ENCODE data around the gene CBX5. TPM values are rescaled to one million over a fixed set of nuclear protein-coding genes. Genes with fewer than 3 reads are reported as not detected.

CBX5 gene
- total RNA-seq, 1 donor from 2014 or later: 173 TPM

- H3K27me3 Mint-ChIP-seq (ENCODE audit: unreplicated experiment): peaks cover 27% of the 10 kb centered on the region
- H3K4me3 Mint-ChIP-seq (ENCODE audit: unreplicated experiment): no peak overlapping the region
- no peak overlapping the region for H3K27ac Mint-ChIP-seq (ENCODE audit: unreplicated experiment)
- no peak for TF ChIP-seq CTCF (IDR thresholded peaks at IDR 0.05; ENCODE audit: unreplicated experiment)
- H3K4me1 Mint-ChIP-seq (ENCODE audit: unreplicated experiment): peaks cover 20% of the 10 kb centered on the region
- H3K9me3 Mint-ChIP-seq (ENCODE audit: unreplicated experiment): no peaks in the 10 kb centered on the region
- DNase-seq (ENCODE audit: low spot score): no peak
- H3K36me3 Mint-ChIP-seq (ENCODE audit: low read depth, unreplicated experiment): peaks cover 3% of the 10 kb centered on the region
These were observed 68.0 kb downstream of the CBX5 start for GRCh38 chr12:54211920-54212319.

- Mint-ChIP-seq H3K4me1 (ENCODE audit: unreplicated experiment) (peaks cover 16% of the 10 kb centered on the region), H3K27me3 (ENCODE audit: unreplicated experiment) (peaks cover 26% of the 10 kb centered on the region)
These were observed 69.5 kb downstream of the CBX5 start for GRCh38 chr12:54210400-54210790.

GRCh38 chr12:54208591-54208990, 71.3 kb downstream of the CBX5 start:
- H3K4me3 Mint-ChIP-seq (ENCODE audit: unreplicated experiment): no peak overlapping the region
- H3K27me3 Mint-ChIP-seq (ENCODE audit: unreplicated experiment): peaks cover 24% of the 10 kb centered on the region
- H3K9me3 Mint-ChIP-seq (ENCODE audit: unreplicated experiment): no peaks in the 10 kb centered on the region
- no peak for TF ChIP-seq CTCF (IDR thresholded peaks at IDR 0.05; ENCODE audit: unreplicated experiment)
- DNase-seq (ENCODE audit: low spot score): no peak
- H3K4me1 Mint-ChIP-seq (ENCODE audit: unreplicated experiment): peaks cover 16% of the 10 kb centered on the region
- H3K36me3 Mint-ChIP-seq (ENCODE audit: low read depth, unreplicated experiment): peaks cover 3% of the 10 kb centered on the region
- H3K27ac Mint-ChIP-seq (ENCODE audit: unreplicated experiment): peak overlapping the region; percentile 28

More at GRCh38 chr12:54210400-54210790, 69.5 kb downstream of the CBX5 start:
- H3K4me3 Mint-ChIP-seq (ENCODE audit: unreplicated experiment): no peak overlapping the region
- no peak overlapping the region for H3K27ac Mint-ChIP-seq (ENCODE audit: unreplicated experiment)
- TF ChIP-seq CTCF (IDR thresholded peaks at IDR 0.05; ENCODE audit: unreplicated experiment): no peak
- DNase-seq (ENCODE audit: low spot score): no peak
- no peaks in the 10 kb centered on the region for H3K9me3 Mint-ChIP-seq (ENCODE audit: unreplicated experiment)
- H3K36me3 Mint-ChIP-seq (ENCODE audit: low read depth, unreplicated experiment): peaks cover 3% of the 10 kb centered on the region

GRCh38 chr12:54207539-54208294, 72.2 kb downstream of the CBX5 start:
- Mint-ChIP-seq H3K27me3 (ENCODE audit: unreplicated experiment) (peaks cover 24% of the 10 kb centered on the region), H3K36me3 (ENCODE audit: low read depth, unreplicated experiment) (peaks cover 3% of the 10 kb centered on the region), H3K27ac (ENCODE audit: unreplicated experiment) (no peak overlapping the region), H3K4me1 (ENCODE audit: unreplicated experiment) (peaks cover 16% of the 10 kb centered on the region), H3K9me3 (ENCODE audit: unreplicated experiment) (no peaks in the 10 kb centered on the region), H3K4me3 (ENCODE audit: unreplicated experiment) (no peak overlapping the region)
- DNase-seq (ENCODE audit: low spot score): peak; percentile 90
- TF ChIP-seq CTCF (IDR thresholded peaks at IDR 0.05; ENCODE audit: unreplicated experiment): peak; percentile 93

- no peak for DNase-seq (ENCODE audit: low spot score)
- Mint-ChIP-seq H3K27ac (ENCODE audit: unreplicated experiment) (no peak overlapping the region), H3K4me3 (ENCODE audit: unreplicated experiment) (peak overlapping the region; percentile 29), H3K4me1 (ENCODE audit: unreplicated experiment) (peaks cover 12% of the 10 kb centered on the region), H3K36me3 (ENCODE audit: low read depth, unreplicated experiment) (peaks cover 3% of the 10 kb centered on the region), H3K9me3 (ENCODE audit: unreplicated experiment) (no peaks in the 10 kb centered on the region), H3K27me3 (ENCODE audit: unreplicated experiment) (peaks cover 19% of the 10 kb centered on the region)
- no peak for TF ChIP-seq CTCF (IDR thresholded peaks at IDR 0.05; ENCODE audit: unreplicated experiment)
These were observed 73.1 kb downstream of the CBX5 start for GRCh38 chr12:54206791-54207190.

Data from endothelial cell (in vitro differentiated cells).